A673 (cell line): ENCODE results near the gene AMH.

Source experiments
- CTCF ChIP-seq: fragments of 300-800, 200-600 bp; sonication (generic); conservative IDR thresholded peaks from 2 replicates; pipeline ENCODE4 v1.5.1; 2017; ENCODE audit warnings: low read depth, mild to moderate bottlenecking, antibody characterized with exemption, low read length, moderate library complexity, mixed read lengths
- EZH2 ChIP-seq: fragments of 200-600 bp; sonication (generic); IDR thresholded peaks from 2 replicates; pipeline ENCODE4 v1.6.1; 2017; ENCODE audit warnings: borderline replicate concordance, low read depth, mild to moderate bottlenecking, mixed read lengths, antibody characterized with exemption, low read length; ENCODE audit not compliant: poor library complexity, severe bottlenecking

- TF ChIP-seq CTCF (no peak), EZH2 (no peak)
These were observed 32.5 kb upstream of the AMH start for GRCh38 chr19:2216361-2217225.
